A549 (cell line): ENCODE results near the gene ZNF775. TPM values are rescaled to one million over a fixed set of nuclear protein-coding genes. Genes with fewer than 3 reads are reported as not detected.

Experiments used
- ATAC-seq, 2 experiments: fragments of 200-7000 bp in 1 of 2; fragments of >200 bp in 1 of 2; cut with Nextera tagmentation in 1 of 2; cut with Tn5 transposase in 1 of 2; 3 replicates each; pipeline versions ENCODE4 v1.8.0 to v1.9.1; 2018 to 2020; ENCODE audit warnings: mild to moderate bottlenecking in 1 of 2, moderate library complexity in 1 of 2
- CTCF ChIA-PET: fragments of 300-600 bp; sonication (Branson Sonifier 250); formaldehyde crosslinking; extraction: SDS; loops from one replicate; lab custom pipeline; 2021; ENCODE audit warnings: antibody characterized with exemption, inconsistent platforms; lab: Yijun Ruan, JAX
- POLR2A ChIA-PET: fragments of 350-600 bp; formaldehyde crosslinking; extraction: SDS; loops from one replicate; lab custom pipeline; 2021; ENCODE audit warnings: antibody characterized with exemption, inconsistent platforms; lab: Yijun Ruan, JAX
- DNase-seq, 2 experiments: peaks; one replicate each; pipeline versions ENCODE4 v3.0.0 to v3.0.0-alpha.2; 2011 to 2016; ENCODE audit warnings: low read depth in 1 of 2, low spot score in 1 of 2
- FAIRE-seq: peaks from 2 replicates; lab custom pipeline; 2011; peaks lifted over from hg19 to GRCh38; lab: Jason Lieb, UNC
- H3K27ac ChIP-seq, 2 experiments: fragments of >200 bp; sonication (Bioruptor Twin); formaldehyde crosslinking; 3 replicates each; pipeline ENCODE4 v1.5.1; 2016 to 2017
- H3K4me1 ChIP-seq: fragments of >200 bp; sonication (Bioruptor Twin); formaldehyde crosslinking; 3 replicates; pipeline ENCODE4 v1.6.1; 2016
- H3K4me2 ChIP-seq: fragments of >200 bp; sonication (Bioruptor Twin); formaldehyde crosslinking; 3 replicates; pipeline ENCODE4 v1.6.1; 2016
- H3K4me3 ChIP-seq: fragments of >200 bp; sonication (Bioruptor Twin); formaldehyde crosslinking; 3 replicates; pipeline ENCODE4 v1.5.1; 2016
- H3K9me3 ChIP-seq: fragments of >200 bp; sonication (Bioruptor Twin); formaldehyde crosslinking; 3 replicates; pipeline ENCODE4 v1.6.1; 2016
- ATOH8 ChIP-seq: fragments of 250-450 bp; sonication (Bioruptor Pico); IDR thresholded peaks from 2 replicates; pipeline ENCODE4 v1.5.0; 2020; ENCODE audit warnings: low read depth, mild to moderate bottlenecking, moderate library complexity
- CBX8 ChIP-seq: fragments of 200-600 bp; sonication (generic); IDR thresholded peaks from 2 replicates; pipeline ENCODE4 v1.6.1; 2016
- CHD2 ChIP-seq: fragments of 150-350 bp; IDR thresholded peaks from 2 replicates; pipeline ENCODE4 v1.6.1; 2014; ENCODE audit warnings: low read length; ENCODE audit not compliant: partially characterized antibody
- CHD4 ChIP-seq: fragments of 200-600 bp; sonication (generic); IDR thresholded peaks from 2 replicates; pipeline ENCODE4 v1.6.1; 2016; ENCODE audit warnings: antibody characterized with exemption, mild to moderate bottlenecking, borderline replicate concordance
- CTCF ChIP-seq: fragments of >200 bp; sonication (Bioruptor Twin); formaldehyde crosslinking; IDR thresholded peaks from 3 replicates; pipeline ENCODE4 v1.5.1; 2016
- E2F6 ChIP-seq: IDR thresholded peaks from 2 replicates; pipeline ENCODE4 v1.6.1; 2012; ENCODE audit warnings: low read depth, borderline replicate concordance
- ESRRA ChIP-seq: fragments of 150-350 bp; IDR thresholded peaks from 2 replicates; pipeline ENCODE4 v1.6.1; 2014; ENCODE audit warnings: mild to moderate bottlenecking, low read length, borderline replicate concordance
- FOSB ChIP-seq: fragments of 250-450 bp; sonication (Bioruptor Pico); IDR thresholded peaks from 2 replicates; pipeline ENCODE4 v1.5.0; 2020; ENCODE audit warnings: mild to moderate bottlenecking, moderate library complexity
- HDAC2 ChIP-seq: fragments of 200-600 bp; sonication (generic); IDR thresholded peaks from 2 replicates; pipeline ENCODE4 v1.6.1; 2016
- HEYL ChIP-seq: fragments of 250-450 bp; sonication (Bioruptor Pico); IDR thresholded peaks from 2 replicates; pipeline ENCODE4 v1.8.0; 2021; ENCODE audit warnings: mild to moderate bottlenecking, moderate library complexity
- HOXA7 ChIP-seq: fragments of 250-450 bp; sonication (Bioruptor Pico); IDR thresholded peaks from 2 replicates; pipeline ENCODE4 v1.5.0; 2020; ENCODE audit warnings: mild to moderate bottlenecking, moderate library complexity
- HOXB13 ChIP-seq: fragments of 250-450 bp; sonication (Bioruptor Pico); IDR thresholded peaks from 2 replicates; pipeline ENCODE4 v1.5.0; 2020; ENCODE audit warnings: low read depth, mild to moderate bottlenecking, moderate library complexity
- HOXB5 ChIP-seq: fragments of 250-450 bp; sonication (Bioruptor Pico); IDR thresholded peaks from 2 replicates; pipeline ENCODE4 v1.5.0; 2020; ENCODE audit warnings: mild to moderate bottlenecking, moderate library complexity
- JUN ChIP-seq, 2 experiments: fragments of >200 bp; sonication (Bioruptor Twin); formaldehyde crosslinking; IDR thresholded peaks; 2 replicates in 1 of 2; 3 replicates in 1 of 2; pipeline ENCODE4 v1.6.1; 2016 to 2017
- JUNB ChIP-seq: fragments of >200 bp; sonication (Bioruptor Twin); formaldehyde crosslinking; IDR thresholded peaks from 2 replicates; pipeline ENCODE4 v1.6.1; 2016
- KDM5A ChIP-seq: fragments of 200-600 bp; sonication (generic); IDR thresholded peaks from 2 replicates; pipeline ENCODE4 v1.6.1; 2016; ENCODE audit warnings: antibody characterized with exemption, mild to moderate bottlenecking
- MAX ChIP-seq: IDR thresholded peaks from 2 replicates; pipeline ENCODE4 v1.6.1; 2012
- NFE2L2 ChIP-seq: fragments of 150-350 bp; conservative IDR thresholded peaks from 2 replicates; pipeline ENCODE4 v1.6.1; 2014; ENCODE audit warnings: low read length
- PHF8 ChIP-seq: fragments of 200-600 bp; sonication (generic); IDR thresholded peaks from 2 replicates; pipeline ENCODE4 v1.6.1; 2016; ENCODE audit warnings: low read depth, mild to moderate bottlenecking, antibody characterized with exemption, moderate library complexity, borderline replicate concordance
- POLR2A ChIP-seq: IDR thresholded peaks from 2 replicates; pipeline ENCODE4 v1.6.1; 2012; ENCODE audit warnings: mild to moderate bottlenecking, low read length
- POLR2AphosphoS2 ChIP-seq: conservative IDR thresholded peaks from 2 replicates; pipeline ENCODE4 v1.6.1; 2012; ENCODE audit warnings: low read length, improper control_type of control experiment, inconsistent platforms
- RAD21 ChIP-seq, 2 experiments: fragments of >200 bp in 1 of 2; sonication (Bioruptor Twin) in 1 of 2; formaldehyde crosslinking in 1 of 2; IDR thresholded peaks in 1 of 2; conservative IDR thresholded peaks in 1 of 2; 2 replicates in 1 of 2; 3 replicates in 1 of 2; pipeline ENCODE4 v1.6.1; 2012 to 2018; ENCODE audit warnings: inconsistent platforms in 1 of 2
- RFX5 ChIP-seq: fragments of 450-650 bp; IDR thresholded peaks from 2 replicates; pipeline ENCODE4 v1.7.1; 2014; ENCODE audit warnings: antibody characterized with exemption, mild to moderate bottlenecking, moderate library complexity
- RNF2 ChIP-seq: fragments of 200-600 bp; sonication (generic); IDR thresholded peaks from 2 replicates; pipeline ENCODE4 v1.6.1; 2016; ENCODE audit warnings: low read depth, mild to moderate bottlenecking, antibody characterized with exemption, moderate library complexity, borderline replicate concordance
- SREBF2 ChIP-seq: fragments of 450-650 bp; IDR thresholded peaks from 2 replicates; pipeline ENCODE4 v1.6.1; 2014; ENCODE audit warnings: mild to moderate bottlenecking, moderate library complexity
- TP53 ChIP-seq: fragments of 250-450 bp; sonication (Bioruptor Pico); IDR thresholded peaks from 2 replicates; pipeline ENCODE4 v1.5.0; 2021; ENCODE audit warnings: mild to moderate bottlenecking, moderate library complexity
- ZC3H11A ChIP-seq: fragments of 450-650 bp; IDR thresholded peaks from 2 replicates; pipeline ENCODE4 v1.6.1; 2014; ENCODE audit warnings: antibody characterized with exemption, mild to moderate bottlenecking
- ZNF302 ChIP-seq: fragments of 250-450 bp; sonication (Bioruptor Pico); IDR thresholded peaks from 2 replicates; pipeline ENCODE4 v1.9.0; 2021; ENCODE audit warnings: inconsistent platforms, mild to moderate bottlenecking, moderate library complexity
- WGBS: methylation state at CpG from one replicate; pipeline ENCODE4 v1.1.6; 2017; ENCODE audit errors: missing lambda C conversion rate; 5-methylcytosine and 5-hydroxymethylcytosine counted together
- polyA plus RNA-seq, 4 experiments: library from polyadenylated mRNA; depleted of rRNA in 3 of 4; stranded (reverse); fragments of >200 nt; fragmentation: RNase III in 1 of 4; extraction: RNeasy Plus Mini Kit Qiagen cat#74134 plus additional on column Dnase treatment in 1 of 4; gene quantifications; 2 replicates in 3 of 4; 3 replicates in 1 of 4; pipeline ENCODE4 v1.2.3, GENCODE V29; 2011 to 2017
- TF ChIP-seq, protein P1 (sequence below): fragments of >200 bp; sonication (Bioruptor Twin); formaldehyde crosslinking; IDR thresholded peaks from 2 replicates; pipeline ENCODE4 v1.6.1; 2016
- TF ChIP-seq, protein P2 (sequence below): fragments of >200 bp; sonication (Bioruptor Twin); formaldehyde crosslinking; IDR thresholded peaks from 3 replicates; pipeline ENCODE4 v1.6.1; 2016

ZNF775 gene
- polyA plus RNA-seq, 2 of the 4 experiments (the other 2 are of a cell fraction): 1.7 to 5.4 TPM

DNA sequence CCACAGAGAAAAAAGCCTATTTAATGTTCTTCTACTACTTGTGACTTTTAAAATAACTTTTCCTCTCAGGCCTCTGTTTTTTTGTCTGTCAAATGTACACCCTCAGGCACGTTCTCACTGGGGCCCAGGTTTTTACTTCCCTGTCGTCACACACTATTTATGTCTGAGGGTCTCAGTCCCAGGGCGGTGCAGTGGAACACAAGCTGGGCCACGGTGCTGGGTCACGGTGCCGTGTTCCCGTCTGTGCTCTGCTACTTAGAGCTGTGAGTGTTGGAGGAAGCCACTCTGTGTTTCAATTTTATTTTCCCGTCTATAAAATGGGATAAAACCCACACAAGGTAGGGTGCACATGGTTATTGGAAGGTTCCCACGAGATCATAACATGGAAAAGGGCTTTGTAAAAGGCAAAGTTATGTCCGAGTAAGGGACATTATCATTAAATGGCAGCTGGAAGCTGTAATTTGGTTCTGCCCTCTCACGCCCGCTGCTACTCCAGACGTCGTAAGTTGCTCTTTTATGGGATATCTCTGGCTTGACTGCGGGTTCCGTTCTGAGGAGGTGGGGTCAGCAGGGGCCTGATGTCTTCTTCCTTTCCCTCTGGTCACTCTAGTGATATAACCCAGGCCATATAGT, 25.2 kb downstream of the ZNF775 start:
- Histone ChIP-seq H3K4me1 (peaks cover 46% of the 10 kb centered on the region), H3K27ac (peak overlapping the region; percentile 92 to 97), H3K4me3 (peak overlapping the region; percentile 69), H3K4me2 (peak overlapping the region; percentile 94), H3K9me3 (no peaks in the 10 kb centered on the region)
- FAIRE-seq: no peak
- ChIA-PET POLR2A (interaction anchor here (1.3 to 2.7 kb wide), 2 partner anchors 26 to 35 kb away, joined by 4 to 20 read pairs; partner anchors contain the start of gene REPIN1), CTCF (interaction anchor here (1.0 to 1.6 kb wide), 5 partner anchors 11 to 46 kb away, joined by 3 to 6 read pairs (median 4); no protein-coding TSS in a partner anchor)
- TF ChIP-seq HEYL (CRISPR knock-in tag) (no peak), CHD2 (no peak), ESRRA (no peak), PHF8 (no peak), JUNB (no peak), ZC3H11A (no peak), NFE2L2 (no peak), JUN (IDR thresholded peaks at IDR 0.05) (no peak), HOXA7 (CRISPR knock-in tag) (no peak), E2F6 (no peak), POLR2AphosphoS2 (no peak), HOXB5 (no peak), SREBF2 (no peak), KDM5A (no peak), RFX5 (no peak), ZNF302 (no peak), CTCF (no peak), POLR2A (no peak)
- TF ChIP-seq, protein P1, sequence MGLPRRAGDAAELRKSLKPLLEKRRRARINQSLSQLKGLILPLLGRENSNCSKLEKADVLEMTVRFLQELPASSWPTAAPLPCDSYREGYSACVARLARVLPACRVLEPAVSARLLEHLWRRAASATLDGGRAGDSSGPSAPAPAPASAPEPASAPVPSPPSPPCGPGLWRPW: no peak
- DNase-seq: no peak
- ATAC-seq: no peak
- 80% methylated on average over 16 of the region's 16 CpGs for WGBS

- peak overlapping the region; percentile 69 for H3K4me3 ChIP-seq
- CTCF ChIA-PET: interaction anchor here (0.9 to 1.7 kb wide), 10 partner anchors 8 to 118 kb away, joined by 3 to 6 read pairs (median 4); no protein-coding TSS in a partner anchor
- H3K27ac ChIP-seq: peak overlapping the region; percentile 92 to 97
- peak; percentile 80 to 92 for ATAC-seq
- H3K4me1 ChIP-seq: peaks cover 39% of the 10 kb centered on the region
- WGBS: 8% methylated on average over 15 of the region's 86 CpGs
- no peak for FAIRE-seq
- POLR2A ChIA-PET: interaction anchor here (1.3 to 2.7 kb wide), 3 partner anchors 27 to 36 kb away, joined by 4 to 20 read pairs (median 12); partner anchors contain the start of gene REPIN1
- no peaks in the 10 kb centered on the region for H3K9me3 ChIP-seq
- H3K4me2 ChIP-seq: peak overlapping the region; percentile 94
- peak; percentile 84 to 88 for DNase-seq
- no peak for TF ChIP-seq FOSB (CRISPR knock-in tag)
- TF ChIP-seq HDAC2: no peak
- TF ChIP-seq HOXA7 (CRISPR knock-in tag): no peak
- no peak for TF ChIP-seq TP53
- TF ChIP-seq, protein P2, sequence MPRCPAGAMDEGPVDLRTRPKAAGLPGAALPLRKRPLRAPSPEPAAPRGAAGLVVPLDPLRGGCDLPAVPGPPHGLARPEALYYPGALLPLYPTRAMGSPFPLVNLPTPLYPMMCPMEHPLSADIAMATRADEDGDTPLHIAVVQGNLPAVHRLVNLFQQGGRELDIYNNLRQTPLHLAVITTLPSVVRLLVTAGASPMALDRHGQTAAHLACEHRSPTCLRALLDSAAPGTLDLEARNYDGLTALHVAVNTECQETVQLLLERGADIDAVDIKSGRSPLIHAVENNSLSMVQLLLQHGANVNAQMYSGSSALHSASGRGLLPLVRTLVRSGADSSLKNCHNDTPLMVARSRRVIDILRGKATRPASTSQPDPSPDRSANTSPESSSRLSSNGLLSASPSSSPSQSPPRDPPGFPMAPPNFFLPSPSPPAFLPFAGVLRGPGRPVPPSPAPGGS: peak; percentile 29; the same call in 1 of the 3 replicates
- TF ChIP-seq CHD4: no peak
- no peak for TF ChIP-seq CBX8
- no peak for TF ChIP-seq POLR2AphosphoS2
- TF ChIP-seq, protein P1: no peak
- TF ChIP-seq E2F6: peak; percentile 60; the same call in 1 of the 2 replicates
- peak; percentile 72 for TF ChIP-seq POLR2A
- TF ChIP-seq RAD21 (conservative IDR thresholded peaks at IDR 0.05 in 1 of 2, IDR thresholded peaks at IDR 0.05 in 1 of 2): no peak; a peak in 2 of 5 replicates
- peak; percentile 86 for TF ChIP-seq MAX
- no peak for TF ChIP-seq ATOH8
- TF ChIP-seq HOXB13: no peak
- peak in 1 of 2 experiments; percentile 85; a peak in 4 of 5 replicates for TF ChIP-seq JUN (IDR thresholded peaks at IDR 0.05)
- TF ChIP-seq RNF2: peak; percentile 83; the same call in 1 of the 2 replicates
These were observed 25.9 kb downstream of the ZNF775 start for GRCh38 chr7:150404805-150405583.
